Stimulated activated CD4-positive, alpha-beta T cell treated with anti-CD3 and anti-CD28 coated beads, Interleukin-15, amount 100 ng/mL, for 48 hours (primary cell): Measurements from ENCODE around the gene PLCB2.

Experiments
- DNase-seq, 2 donors: peaks; one replicate each; pipeline ENCODE4 v3.0.0-alpha.2; 2020; ENCODE audit warnings: low read depth in 2 of 2

The PLCB2 gene

GRCh38 chr15:40302288-40302886, 5.3 kb downstream of the PLCB2 start:
- no peak for DNase-seq

- no peak for DNase-seq
These were observed 6.1 kb downstream of the PLCB2 start for GRCh38 chr15:40301467-40302179.

- no peak for DNase-seq
These were observed 7.0 kb downstream of the PLCB2 start for GRCh38 chr15:40300771-40301170.

GRCh38 chr15:40300367-40300766, 7.4 kb downstream of the PLCB2 start:
- no peak for DNase-seq

GRCh38 chr15:40298216-40298935, 9.4 kb downstream of the PLCB2 start:
- DNase-seq: no peak

GRCh38 chr15:40297356-40297755, 10.4 kb downstream of the PLCB2 start:
- DNase-seq: no peak

GRCh38 chr15:40296561-40297230, 11.0 kb downstream of the PLCB2 start:
- DNase-seq: no peak

GRCh38 chr15:40295877-40296560, 11.7 kb downstream of the PLCB2 start:
- no peak for DNase-seq

GRCh38 chr15:40295297-40295696, 12.4 kb downstream of the PLCB2 start:
- DNase-seq: no peak

GRCh38 chr15:40293905-40294895, 13.5 kb downstream of the PLCB2 start:
- no peak for DNase-seq

GRCh38 chr15:40293006-40293405, 14.7 kb downstream of the PLCB2 start:
- no peak for DNase-seq

- no peak for DNase-seq
These were observed 15.5 kb downstream of the PLCB2 start for GRCh38 chr15:40292246-40292645.

- no peak for DNase-seq
These were observed 16.7 kb downstream of the PLCB2 start for GRCh38 chr15:40290918-40291574.

- DNase-seq: no peak
These were observed 17.2 kb downstream of the PLCB2 start for GRCh38 chr15:40290545-40290917.

GRCh38 chr15:40289140-40289775, 18.5 kb downstream of the PLCB2 start:
- DNase-seq: no peak

GRCh38 chr15:40287968-40288367, 19.8 kb downstream of the PLCB2 start:
- DNase-seq: no peak

- no peak for DNase-seq
These were observed 20.2 kb downstream of the PLCB2 start for GRCh38 chr15:40287505-40287904.

GRCh38 chr15:40286794-40287193, 20.9 kb downstream of the PLCB2 start:
- no peak for DNase-seq

- DNase-seq: no peak
These were observed 21.6 kb downstream of the PLCB2 start for GRCh38 chr15:40286061-40286532.
